Mesenteric fat pad (tissue), 1 donor: ENCODE data around the gene ITGBL1. TPM values are rescaled to one million over a fixed set of nuclear protein-coding genes. Genes with fewer than 3 reads are reported as not detected.
"Not testable (repeated sequence)": the region's sequence is repeated elsewhere in the genome, so short reads cannot be mapped to it uniquely, and the experiment has no call there.

ENCODE experiments used
- DNase-seq: peaks from one replicate; pipeline ENCODE4 v3.0.0-alpha.2; 2020; ENCODE audit warnings: low spot score
- total RNA-seq: library from RNA; stranded (reverse); fragmentation: NEBNext Ultra II Directional; extraction: Animal tissue kit (Norgen Biotek cat#: 25700); gene quantifications from one replicate; pipeline ENCODE4 v1.2.1, GENCODE V29; 2021
- donor health status: DM: yes; HTN: yes; CAD: no.

Gene ITGBL1
- total RNA-seq, 1 donor from 2014 or later: 5.1 TPM

GRCh38 chr13:101512650-101513049 is 60.2 kb downstream of the ITGBL1 start:
- DNase-seq: no peak

- no peak for DNase-seq
Observed at GRCh38 chr13:101514100-101514499, 61.6 kb downstream of the ITGBL1 start.

DNA sequence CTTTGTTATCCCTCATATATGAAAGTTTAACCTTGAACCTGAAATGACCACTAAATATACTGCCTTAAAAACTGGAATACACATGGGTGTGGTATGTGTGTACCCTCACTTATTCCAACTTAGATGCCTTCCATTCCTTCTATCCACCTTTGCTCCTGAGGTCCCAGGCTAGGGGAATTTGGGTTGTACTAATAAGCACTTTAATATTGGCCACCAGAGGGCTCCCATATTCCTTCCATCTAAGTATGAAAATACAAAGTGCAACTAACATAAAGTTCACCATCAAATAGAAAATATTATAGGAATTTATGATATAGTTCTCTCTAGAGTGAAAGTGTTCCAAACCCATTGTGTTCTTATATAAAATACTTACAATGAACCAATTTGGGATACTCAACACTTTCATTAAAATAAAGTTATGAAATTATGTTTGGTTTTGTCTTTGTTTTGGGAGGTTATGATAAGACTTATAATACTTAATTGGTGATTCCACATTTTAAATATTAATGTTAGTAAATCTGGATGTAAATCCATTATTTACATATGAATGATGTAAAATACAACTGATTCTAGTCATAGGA is 62.3 kb downstream of the ITGBL1 start:
- DNase-seq: no peak

DNA sequence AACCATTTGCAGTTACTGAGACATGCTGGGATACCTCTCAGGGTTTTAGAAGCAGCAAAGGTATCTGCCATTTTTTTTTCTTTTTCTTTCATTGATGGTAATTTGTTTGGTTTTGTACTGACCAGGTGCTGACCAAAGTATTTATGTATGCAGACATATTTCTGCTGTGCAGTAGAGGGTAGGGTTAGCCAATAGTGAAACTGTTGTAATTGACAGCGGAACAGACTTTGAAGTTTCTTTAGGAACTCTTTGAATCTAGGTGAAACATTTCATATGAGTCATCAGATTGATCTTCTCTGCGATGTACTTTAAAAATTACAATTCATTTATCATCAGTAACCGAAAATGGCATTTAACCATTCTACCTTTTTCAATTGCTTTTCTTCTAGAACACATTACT is 63.0 kb downstream of the ITGBL1 start:
- DNase-seq: no peak

- DNase-seq: no peak
Observed at GRCh38 chr13:101516262-101516661, 63.8 kb downstream of the ITGBL1 start.

DNA sequence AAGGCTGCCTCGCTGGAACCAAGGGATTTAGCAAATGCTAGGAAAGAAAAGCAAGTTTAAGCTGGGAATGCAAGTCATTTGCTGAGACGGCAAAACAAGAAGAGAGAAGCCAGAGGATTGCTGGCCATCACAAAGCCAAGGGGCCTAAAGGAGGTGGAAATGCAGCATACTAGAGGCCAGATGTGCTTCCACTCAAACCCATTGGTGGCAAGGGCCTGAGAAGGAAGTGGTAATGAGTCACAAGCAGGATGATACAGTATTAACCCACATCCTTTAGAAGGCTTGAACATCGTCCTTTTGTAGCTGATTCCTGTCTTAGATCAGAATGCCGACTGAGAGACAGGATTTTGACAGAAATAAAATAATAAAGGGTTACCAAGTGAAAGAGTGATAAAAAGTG is 68.2 kb downstream of the ITGBL1 start:
- no peak for DNase-seq

DNA sequence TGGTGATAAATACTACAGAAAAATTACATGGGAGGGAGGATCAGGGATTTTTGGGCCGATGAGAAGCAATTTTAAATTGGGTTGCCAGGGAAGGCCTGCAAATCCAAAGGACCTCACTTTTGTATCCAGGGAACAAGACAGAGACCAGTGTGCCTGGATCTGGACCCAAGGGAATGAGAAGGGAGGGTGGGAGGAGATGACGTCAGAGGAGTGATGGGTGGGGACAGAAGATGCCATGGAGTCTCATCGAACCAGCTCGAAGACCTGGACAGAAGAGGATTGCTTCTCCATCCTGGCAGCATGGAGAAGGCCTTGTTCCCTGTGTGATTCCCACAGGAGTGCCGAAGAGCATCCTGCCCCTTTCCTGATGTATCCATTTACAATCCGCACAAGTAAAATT is 68.9 kb downstream of the ITGBL1 start:
- no peak for DNase-seq

DNA sequence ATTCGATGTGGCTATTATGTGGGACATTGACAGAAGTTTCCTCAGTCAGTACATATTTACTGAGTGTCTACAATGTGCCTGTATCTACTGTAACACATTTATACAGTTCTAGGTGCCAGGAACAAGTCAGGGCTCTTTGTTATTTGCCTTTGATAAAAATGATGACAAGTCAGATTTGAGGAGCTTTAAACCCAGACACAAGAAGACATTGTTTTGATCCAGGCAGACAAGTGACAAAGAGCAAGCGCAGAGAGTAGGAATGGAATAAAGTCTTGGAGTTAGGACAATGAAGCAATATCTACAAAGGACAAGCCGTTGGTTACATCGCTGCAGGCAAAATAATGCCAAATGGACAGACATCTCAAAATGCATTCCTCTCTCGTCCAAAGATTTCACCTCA is 70.1 kb downstream of the ITGBL1 start:
- DNase-seq: no peak

DNA sequence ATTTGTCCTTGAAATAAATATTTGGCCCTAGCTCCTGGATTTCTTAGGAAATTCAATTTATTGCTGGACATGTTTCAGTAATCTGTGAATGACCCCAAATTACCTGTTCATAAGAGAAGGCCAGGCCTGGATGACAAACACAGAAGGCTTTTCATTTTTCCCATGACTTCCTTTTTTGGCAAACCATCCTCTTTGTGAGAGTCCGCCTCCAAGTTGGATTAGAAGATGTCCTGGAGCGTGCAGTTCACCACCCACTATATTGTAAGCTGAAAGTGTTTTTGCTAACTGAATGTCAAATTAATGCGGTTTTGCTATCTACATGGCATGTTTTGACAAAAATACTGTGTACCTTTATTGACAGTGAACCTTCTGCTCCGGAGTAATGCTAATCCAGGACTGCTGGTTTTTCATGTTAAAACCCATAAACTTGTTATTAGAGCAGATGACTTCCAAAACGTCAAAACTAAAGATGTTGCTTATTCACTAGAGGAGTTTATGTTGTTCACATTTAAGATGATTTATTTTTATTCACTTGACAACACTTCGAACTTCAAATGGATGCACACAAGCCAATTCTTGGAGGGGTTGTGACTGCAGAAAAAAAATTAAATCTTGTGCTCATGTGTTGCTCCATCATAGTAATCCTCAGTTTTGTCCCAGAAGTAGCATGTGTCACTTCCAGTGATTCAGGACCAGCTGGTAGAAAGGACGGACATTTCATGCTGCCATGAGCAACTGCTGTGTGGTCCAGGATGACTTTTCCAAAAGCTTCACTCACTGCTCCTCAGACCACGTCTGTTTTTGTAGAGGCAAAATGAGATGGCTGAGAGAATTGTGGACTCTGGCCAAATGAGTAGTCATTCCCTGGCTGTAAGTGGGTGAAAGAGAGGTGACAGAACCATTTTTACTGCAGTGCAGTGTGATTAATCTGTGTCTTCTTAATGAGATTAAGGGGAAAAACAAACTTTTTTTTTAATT is 71.0 kb downstream of the ITGBL1 start:
- DNase-seq: no peak

DNA sequence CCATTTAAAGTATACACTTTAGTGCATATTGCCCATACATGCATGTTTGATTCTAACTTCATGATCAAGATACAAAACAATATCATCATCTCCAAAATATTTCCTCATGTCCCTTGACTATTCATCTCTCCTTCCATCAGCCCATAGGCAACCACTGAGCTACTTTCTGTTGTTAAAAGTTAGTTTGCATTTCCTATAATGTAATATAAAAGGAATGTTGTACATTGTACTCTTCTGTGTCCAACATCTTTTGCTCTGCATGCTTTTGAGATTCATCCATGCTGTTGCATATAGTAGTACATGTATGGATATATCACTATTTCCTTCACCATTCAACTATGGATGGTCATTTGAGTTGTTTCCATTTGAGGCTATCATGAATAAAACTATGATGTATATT is 74.7 kb downstream of the ITGBL1 start:
- no peak for DNase-seq

DNA sequence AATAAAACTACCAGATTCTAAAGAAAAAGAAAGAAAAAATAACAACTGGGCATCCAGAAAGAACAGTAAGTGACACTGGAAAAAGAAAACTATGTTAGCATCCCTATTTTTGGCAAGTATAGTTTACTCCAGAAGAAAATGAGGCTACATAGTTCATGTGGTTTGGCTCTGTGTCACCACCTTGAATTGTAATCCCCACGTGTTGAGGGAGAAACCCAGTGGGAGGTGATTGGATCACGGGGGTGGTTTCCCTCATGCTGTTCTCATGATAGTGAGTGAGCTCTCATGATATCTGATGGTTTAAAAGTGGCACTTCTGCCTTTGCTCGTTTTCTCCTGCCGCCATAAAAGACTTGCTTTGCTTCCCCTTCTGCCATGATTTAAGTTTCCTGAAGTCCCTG is 76.9 kb downstream of the ITGBL1 start:
- DNase-seq: no peak

GRCh38 chr13:101530293-101530692 is 77.8 kb downstream of the ITGBL1 start:
- no peak for DNase-seq

- DNase-seq: no peak
Observed at GRCh38 chr13:101535192-101535746, 82.8 kb downstream of the ITGBL1 start.

- DNase-seq: no peak
Observed at GRCh38 chr13:101536079-101536478, 83.6 kb downstream of the ITGBL1 start.

GRCh38 chr13:101544544-101544943 is 92.1 kb downstream of the ITGBL1 start:
- DNase-seq: not testable (repeated sequence)

- DNase-seq: no peak
Observed at GRCh38 chr13:101544979-101545378, 92.5 kb downstream of the ITGBL1 start.

GRCh38 chr13:101545521-101545920 is 93.0 kb downstream of the ITGBL1 start:
- no peak for DNase-seq

DNA sequence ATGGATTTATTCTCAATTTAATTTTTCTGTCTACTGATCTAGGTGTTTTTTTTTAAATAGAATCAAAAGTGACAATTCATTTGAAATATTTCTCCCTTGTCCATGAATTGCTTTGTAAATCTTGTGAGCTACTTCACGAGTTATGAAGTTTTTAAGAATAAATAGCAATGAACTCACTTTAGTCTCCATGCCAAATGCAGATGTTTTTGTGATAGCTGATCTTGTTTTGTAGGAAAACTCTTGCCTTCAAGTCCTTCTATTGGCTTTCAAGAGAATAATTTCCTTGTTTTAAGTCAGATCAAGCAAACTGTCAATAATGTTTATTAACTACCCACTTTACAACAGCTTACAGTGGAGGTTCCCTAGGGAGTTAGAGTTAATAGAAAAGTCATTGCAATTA is 99.8 kb downstream of the ITGBL1 start:
- DNase-seq: no peak

GRCh38 chr13:101552786-101553185 is 100.3 kb downstream of the ITGBL1 start:
- DNase-seq: no peak

DNA sequence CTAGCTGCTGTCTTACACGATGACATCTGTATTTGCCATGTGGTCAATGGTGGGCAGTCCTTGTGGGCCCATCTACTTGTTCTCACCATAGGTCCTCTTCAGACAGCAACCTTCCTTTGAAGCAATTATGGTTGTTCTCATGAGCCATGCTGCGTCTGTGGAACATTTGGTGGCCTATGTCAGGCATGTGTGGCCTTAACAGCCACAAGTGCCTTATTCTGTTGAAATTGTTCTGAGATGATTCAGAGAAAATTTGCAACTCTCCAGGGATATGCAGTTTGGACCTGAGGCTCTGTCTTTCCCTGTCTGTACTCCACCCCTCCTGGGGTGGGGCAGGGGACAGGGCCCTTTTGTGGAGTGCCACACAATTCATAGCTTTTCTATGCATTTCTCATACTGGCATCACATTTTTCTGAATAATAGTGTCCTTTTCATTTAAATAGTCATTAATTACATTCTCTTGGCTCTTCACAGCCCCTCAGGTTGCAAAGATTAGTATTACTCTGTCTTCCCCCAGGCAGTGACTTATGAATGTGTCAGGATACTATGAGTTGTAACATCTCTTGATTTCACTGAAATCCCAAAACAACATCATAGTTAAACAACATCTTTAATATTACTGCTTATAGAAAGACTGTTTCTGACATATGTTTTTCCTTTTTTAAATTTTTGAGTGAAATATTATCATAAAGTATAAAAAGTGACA is 102.1 kb downstream of the ITGBL1 start:
- no peak for DNase-seq

DNA sequence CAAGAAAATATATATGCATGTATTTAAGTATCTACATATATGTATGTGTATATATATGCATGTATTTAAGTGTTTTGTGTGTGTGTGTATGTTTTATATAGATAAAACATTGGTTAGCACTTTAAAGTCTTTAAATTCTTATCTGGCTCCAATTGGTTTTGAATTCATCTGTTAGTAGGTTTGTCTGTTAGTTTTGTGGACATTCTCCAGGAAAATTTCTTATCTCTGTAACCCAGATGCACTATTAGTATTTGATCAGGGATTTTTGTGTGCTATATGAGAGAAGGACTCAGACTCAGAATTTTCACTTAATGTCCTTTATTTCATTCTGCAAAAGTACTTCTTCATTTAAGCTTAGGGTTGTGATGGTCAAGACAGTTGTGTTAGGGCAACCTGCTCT is 103.1 kb downstream of the ITGBL1 start:
- no peak for DNase-seq

GRCh38 chr13:101556676-101557123 is 104.2 kb downstream of the ITGBL1 start:
- no peak for DNase-seq
